Sigmoid colon (tissue), 4 donors: Measurements from ENCODE around the gene LYPD3.

Source experiments
- EP300 ChIP-seq, 4 donors: sonication (generic); formaldehyde crosslinking; IDR thresholded peaks; one replicate each; pipeline ENCODE4 v1.6.1; 2017; ENCODE audit warnings: antibody characterized with exemption in 4 of 4
- TF ChIP-seq, protein P1 (sequence below), 4 experiments: fragments of 450-650 bp in 3 of 4; fragments of 200-600 bp in 1 of 4; IDR thresholded peaks; one replicate each; pipeline ENCODE4 v1.5.1; 2016 to 2019; ENCODE audit warnings: antibody characterized with exemption in 4 of 4, mild to moderate bottlenecking in 3 of 4, moderate library complexity in 2 of 4

DNA sequence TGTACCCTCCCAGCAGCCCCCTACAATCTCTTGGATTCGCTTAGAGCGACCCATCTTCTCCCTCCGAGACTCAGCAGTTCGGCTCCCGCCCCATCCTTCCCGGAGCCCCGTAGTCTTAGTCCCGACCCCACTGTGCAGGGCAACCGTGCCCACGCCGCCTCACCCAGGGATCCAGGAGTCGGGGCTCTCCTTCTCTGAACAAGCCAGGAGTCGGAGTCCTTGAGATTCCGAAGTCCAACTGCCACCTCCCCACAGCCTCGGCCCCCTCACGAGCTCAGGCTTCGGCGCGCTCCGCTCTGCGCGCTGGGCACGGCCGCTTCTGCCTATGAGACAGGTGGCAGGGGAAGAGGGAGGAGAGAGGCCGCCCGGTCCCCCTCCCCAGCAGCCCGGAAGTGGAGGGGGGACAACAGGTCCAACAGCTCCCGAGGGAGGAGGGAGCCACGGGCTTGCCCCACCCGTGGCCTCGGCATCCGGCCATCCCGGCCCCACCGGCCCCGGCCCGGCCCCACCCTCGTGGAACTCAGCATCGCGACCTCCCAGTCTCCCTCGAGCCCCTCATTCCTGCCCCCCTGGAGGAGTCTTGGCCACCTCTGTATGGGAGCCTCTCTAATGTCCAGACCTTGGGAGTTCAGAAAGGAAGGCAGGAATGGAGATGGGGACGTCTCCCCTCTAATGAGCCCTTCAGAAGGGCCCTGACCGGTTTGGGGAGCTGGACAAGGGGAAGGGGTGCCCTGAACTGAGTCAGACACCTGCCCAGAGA lies 39.2 kb upstream of the LYPD3 start, which contains the start of gene PHLDB3:
- no peak for TF ChIP-seq EP300 (IDR thresholded peaks at IDR 0.05)
- TF ChIP-seq, protein P1, sequence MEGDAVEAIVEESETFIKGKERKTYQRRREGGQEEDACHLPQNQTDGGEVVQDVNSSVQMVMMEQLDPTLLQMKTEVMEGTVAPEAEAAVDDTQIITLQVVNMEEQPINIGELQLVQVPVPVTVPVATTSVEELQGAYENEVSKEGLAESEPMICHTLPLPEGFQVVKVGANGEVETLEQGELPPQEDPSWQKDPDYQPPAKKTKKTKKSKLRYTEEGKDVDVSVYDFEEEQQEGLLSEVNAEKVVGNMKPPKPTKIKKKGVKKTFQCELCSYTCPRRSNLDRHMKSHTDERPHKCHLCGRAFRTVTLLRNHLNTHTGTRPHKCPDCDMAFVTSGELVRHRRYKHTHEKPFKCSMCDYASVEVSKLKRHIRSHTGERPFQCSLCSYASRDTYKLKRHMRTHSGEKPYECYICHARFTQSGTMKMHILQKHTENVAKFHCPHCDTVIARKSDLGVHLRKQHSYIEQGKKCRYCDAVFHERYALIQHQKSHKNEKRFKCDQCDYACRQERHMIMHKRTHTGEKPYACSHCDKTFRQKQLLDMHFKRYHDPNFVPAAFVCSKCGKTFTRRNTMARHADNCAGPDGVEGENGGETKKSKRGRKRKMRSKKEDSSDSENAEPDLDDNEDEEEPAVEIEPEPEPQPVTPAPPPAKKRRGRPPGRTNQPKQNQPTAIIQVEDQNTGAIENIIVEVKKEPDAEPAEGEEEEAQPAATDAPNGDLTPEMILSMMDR (IDR thresholded peaks at IDR 0.05): no peak
